GM18867 (cell line): ENCODE data around the gene THRAP3.
A peak's percentile ranks its signal among the peaks of the same experiment; 100 is the strongest.

ENCODE experiments used
- ATAC-seq: cut with Tn5 transposase; IDR thresholded peaks from one replicate; pipeline ENCODE4 v1.9.1; 2021; ENCODE audit warnings: mild to moderate bottlenecking, moderate library complexity; ENCODE audit not compliant: unreplicated experiment

THRAP3 gene

DNA sequence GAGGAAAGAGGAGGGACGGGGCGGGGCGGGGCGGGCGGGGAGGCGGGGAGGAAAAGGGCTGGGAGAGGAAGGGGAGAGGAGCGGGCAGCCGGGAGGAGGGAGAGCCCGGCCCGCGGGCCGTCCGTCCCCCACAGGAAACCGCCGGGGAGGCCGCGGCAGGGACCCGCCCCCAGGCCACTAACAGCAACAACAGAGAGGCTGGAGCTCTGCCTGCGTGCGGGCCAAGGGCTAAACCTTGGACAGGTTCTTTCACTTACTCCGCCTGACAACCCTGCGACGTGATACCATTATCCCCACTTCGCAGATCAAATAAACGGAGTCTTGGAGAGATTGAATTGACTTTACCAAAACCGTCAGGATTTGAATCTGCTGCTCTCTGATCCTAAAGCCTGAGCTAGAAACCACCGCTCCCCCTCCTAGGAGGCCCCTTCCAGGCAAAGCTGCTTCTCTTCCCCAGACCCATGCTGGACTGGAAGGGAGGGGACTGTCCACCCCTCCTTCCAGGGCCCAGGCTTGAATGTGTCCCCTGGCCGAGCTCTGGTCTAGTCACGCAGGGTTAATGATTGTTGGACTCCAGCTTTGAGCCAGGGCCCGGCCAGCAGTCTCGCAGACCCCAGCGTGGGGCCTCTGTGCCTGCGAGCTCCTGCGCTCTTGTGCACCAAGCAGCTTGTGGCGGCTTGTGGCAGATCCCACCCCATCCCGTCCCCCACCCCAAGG is 99.6 kb downstream of the THRAP3 start, which contains the start of gene EVA1B:
Gene EVA1B, minus strand, starts transcription at position 10 of the 717 bp plus-strand sequence. CDS start 608 bp downstream, outside the sequence.
- no peak for ATAC-seq

DNA sequence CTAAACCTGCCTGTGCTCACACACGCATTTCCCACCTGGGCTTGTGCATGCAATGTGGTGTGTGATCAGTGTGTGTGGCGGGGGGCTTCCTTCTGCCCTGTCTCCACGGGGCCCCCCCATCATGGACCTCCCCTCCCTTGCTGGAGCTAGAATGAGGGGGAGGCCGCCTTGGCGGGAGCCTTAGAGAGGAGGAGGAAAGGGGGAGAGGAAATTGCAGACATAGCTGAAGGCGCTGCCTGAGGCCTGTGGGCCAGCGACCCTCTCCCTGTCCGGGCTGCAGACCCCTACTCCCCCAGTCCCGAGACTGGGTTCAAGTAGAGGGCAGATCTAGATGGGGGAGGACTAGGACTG is 100.1 kb downstream of the THRAP3 start:
- no peak for ATAC-seq

DNA sequence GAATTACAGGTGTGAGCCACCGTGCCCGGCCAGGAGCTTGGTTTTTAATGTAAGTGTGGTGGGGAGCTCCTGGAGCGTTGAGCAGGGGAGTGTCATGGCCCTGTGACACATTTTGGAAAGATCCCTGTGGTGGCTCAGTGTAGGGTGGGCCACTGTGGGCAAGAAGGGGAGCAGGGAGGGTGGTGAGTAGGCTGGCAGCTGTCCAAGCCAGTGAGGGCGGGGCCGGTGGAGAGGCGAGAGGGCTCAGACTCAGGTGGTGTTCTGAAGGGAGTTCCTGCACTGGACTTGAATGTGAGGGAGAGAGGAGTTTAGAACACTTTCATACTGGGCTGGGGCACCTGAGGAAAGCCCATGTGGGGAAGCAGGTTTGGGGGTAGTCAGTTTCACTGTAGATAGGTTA is 102.3 kb downstream of the THRAP3 start:
- no peak for ATAC-seq

DNA sequence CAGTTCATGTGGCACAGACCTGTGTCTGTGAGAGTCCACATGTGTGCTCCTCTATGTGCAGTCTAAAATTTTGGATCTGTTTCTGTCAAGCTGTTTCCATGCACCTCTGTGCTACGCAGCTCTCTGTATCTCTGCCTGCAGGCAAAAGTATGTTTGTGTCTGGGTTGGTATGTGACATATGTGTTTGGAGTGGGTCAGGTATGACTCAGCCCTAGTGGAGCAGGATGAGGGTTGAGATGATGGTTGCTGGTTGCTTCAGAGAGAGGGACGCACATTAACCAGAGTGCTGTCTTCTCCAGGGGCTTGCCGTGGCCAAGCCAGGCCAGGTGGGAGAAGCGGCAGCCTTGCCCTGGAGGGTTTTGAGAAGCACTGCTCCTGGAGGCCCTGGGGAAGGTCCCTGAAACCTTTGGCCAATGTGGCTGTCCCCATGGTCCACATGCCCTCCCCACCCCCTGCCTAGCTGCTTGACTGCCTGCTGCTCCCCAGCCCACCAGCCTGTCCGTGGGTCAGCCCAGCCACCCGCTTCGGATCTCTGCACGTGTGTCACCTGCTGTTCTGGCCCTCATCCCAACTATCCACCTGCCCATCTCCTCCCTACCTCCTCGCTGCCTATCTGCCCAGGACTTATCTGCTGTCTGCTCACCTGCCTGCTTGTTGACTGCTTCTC is 103.3 kb downstream of the THRAP3 start:
- ATAC-seq: no peak

DNA sequence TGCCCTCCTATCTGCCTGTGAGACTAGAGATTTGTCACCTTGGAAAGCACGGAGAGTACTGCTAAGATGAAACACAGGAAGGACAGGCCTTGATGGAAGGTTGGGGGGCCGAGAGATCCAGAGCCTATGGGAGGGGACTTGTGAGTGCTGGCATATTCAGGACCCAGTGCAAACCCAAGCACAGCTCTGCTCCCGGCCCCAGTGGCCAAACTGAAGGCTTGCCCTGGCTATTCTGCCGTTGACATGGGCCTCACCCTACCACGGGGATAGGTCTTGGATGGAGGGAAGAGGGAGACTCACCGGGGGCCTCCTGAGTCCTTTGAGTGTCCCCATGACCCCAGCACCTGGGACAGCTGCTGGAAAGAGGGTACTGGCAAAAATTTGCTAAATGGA is 103.8 kb downstream of the THRAP3 start:
- ATAC-seq: no peak

DNA sequence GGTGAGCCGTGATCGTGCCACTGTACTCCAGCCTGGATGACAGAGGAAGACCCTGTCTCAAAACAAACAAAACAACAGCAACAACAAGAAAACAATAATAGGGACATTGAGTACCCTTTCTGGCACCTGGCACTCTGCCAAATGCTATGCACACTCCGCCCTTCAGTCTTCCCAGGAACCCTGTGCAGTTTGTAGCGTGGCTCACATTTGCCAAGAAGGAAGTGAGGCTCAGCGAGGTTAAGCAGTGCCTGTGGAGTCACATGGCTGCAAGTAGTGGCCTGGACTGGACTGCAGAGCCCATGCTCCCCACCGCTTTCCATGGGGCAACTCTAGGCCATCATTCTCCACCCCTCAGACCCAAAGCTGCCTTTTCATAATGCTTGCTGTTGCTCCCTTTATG is 104.5 kb downstream of the THRAP3 start:
- no peak for ATAC-seq

DNA sequence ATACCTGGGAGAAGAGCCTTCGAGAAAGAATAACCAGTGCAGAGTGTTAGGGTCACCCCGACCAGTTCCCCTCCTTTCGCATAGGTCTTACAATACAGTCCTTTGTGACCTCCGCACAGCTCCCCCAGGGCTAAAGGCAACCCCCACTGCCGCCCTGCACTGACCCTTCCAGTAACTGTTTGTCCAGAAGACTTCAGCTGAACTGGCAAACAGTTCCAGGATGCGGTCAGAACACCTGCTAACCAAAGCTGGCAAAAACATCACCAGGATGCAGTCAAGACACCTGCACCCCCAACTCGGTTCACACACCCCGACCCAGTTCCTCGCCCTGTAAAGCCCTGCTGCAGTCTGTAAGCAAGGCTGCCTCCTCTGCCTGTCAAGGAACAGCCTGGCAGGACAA is 105.6 kb downstream of the THRAP3 start:
- ATAC-seq: no peak

DNA sequence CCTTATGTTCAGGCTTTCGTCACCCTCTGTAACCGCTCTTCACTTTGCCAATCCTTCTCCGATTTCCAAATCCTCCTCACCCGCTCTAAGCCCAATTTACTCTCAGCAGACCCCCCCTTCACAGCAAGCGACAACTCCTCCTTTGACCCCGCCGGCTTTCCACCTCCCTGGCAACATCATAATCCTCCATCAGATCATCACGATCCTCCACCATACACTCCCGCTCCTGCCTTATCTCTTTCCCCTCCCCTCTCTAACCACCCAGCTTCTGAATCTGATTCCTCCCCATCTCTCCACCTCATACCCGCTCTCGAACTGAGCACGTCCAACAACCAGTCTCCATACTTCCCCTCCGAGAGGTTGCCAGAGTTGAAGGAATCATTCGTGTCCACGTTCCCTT is 106.7 kb downstream of the THRAP3 start:
- ATAC-seq: no peak

DNA sequence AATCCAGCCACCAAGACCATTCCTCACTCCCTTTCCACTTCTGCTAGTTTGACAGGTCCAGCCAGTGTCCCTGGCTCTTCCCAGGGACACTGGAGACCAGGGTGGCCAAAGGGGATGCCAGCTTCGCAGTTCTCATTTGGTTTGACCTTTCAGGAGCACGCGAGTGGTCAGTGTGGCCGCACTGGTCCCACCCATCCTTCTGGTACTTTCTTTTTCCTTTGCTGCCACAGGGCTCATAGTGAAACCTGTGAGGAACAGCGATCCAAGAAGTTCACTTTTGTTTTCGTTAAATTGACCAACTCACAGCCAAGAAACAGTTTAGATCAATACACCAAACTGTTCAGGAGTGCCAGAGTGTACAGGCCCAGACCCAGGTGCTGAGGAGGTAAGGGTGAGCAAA is 113.6 kb downstream of the THRAP3 start:
- ATAC-seq: no peak

DNA sequence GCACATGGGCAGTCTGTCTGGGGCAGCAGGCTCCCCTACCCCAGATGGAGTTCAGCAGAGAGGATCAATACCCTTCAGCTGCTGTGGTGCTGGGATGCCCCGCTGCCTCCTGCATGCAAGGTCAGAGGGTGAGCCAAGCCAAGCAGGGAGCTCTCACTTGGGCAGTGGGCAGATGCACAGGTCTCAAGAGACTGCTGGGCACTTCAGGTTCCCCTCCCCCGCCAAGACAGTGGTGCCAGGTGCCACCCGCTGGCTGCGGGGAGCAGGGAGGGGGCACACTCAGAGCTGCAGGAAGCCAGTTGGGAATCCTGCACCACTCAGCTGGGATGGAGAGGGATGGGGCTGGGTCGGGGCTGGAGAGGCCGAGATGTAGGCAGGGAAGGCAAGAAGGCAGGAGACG is 115.0 kb downstream of the THRAP3 start:
- no peak for ATAC-seq

DNA sequence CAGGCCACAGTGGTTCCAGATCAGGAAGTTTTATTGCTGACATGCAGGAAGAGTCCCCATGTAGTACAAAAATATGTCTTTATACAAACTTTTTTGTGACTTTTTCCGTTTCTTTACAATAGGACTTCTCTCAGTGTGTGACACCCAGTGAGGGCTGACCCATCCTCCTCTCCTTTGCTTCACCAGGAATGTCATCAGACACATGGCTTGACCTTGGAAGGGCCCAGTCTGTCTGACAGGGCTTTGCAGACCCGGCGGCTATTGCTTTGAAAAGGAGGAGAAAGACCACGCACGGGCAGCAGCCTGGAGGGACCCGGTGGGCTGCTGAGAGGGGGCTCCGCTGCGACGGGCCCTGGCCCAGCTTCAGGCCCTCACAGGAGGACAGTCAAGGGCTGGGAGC is 115.4 kb downstream of the THRAP3 start:
- ATAC-seq: no peak

DNA sequence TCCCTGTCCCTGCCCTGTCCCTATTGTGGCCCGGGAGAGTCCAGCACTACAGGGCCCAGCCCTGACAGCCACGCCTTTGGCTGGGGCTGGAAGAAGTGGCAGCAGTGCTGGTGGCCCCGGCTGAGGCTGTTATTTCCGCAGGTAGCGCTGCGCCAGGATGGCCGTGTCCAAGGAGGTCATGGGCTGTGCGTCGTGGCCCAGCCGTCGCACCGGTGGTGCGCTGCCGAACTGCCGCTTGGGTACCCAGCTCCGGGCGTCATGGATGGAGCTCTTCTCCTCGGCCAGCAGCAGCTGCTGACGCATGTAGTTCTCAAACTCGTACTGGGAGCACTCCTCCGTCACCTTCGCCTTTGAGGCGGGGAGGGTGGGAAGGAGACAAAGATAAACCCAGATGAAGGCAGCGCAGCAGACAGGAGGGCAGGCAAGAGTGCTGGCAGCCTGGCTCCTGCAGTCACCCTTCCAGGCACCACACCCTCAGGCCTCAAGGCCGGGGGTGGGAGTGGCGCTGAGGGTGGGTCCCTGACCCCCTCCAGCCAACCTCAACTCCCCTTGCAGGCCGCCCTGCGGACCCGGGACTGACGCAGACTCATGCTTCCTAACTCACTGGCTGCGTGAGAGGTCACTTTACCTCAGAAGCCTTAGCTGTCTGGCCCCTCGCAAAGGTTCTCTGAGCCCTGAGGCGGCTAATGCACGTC is 117.5 kb downstream of the THRAP3 start:
- no peak for ATAC-seq

DNA sequence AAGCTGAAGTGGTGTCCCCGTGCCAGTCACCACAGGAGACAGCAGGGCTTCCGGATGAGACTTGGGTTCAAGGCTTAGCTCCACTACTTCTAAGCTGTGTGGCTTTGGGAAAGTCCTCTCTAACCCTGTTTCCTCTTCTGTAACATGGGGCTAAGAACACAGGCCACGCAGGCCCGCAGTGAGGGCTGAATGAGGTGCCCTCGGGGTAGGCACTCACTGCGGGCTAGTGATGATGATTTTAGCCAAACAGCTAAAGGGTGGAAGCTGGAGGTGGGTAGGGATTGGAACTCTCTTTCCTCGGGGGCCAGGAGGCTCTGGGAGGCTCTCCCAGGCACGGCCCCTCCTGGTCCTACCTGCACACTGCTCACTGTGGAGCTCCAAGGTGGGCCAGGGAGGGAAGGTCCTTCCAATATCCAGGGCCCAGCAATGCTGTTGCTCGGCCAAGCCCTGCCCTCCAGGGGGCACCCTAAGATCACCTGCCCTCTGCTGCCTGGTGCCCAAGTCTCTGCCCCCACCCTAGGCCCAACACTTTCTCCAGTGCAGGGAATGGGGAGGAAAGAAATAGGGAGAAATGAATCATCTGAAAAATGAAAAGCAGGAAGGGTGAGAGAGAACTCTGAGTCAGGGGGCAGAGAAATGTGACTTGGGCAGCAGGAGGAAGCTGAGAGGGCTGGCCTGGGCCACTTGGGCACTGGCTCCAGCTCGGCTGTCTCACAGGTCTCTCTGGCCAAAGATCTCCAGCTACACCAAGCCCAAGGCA is 118.4 kb downstream of the THRAP3 start:
- ATAC-seq: no peak

DNA sequence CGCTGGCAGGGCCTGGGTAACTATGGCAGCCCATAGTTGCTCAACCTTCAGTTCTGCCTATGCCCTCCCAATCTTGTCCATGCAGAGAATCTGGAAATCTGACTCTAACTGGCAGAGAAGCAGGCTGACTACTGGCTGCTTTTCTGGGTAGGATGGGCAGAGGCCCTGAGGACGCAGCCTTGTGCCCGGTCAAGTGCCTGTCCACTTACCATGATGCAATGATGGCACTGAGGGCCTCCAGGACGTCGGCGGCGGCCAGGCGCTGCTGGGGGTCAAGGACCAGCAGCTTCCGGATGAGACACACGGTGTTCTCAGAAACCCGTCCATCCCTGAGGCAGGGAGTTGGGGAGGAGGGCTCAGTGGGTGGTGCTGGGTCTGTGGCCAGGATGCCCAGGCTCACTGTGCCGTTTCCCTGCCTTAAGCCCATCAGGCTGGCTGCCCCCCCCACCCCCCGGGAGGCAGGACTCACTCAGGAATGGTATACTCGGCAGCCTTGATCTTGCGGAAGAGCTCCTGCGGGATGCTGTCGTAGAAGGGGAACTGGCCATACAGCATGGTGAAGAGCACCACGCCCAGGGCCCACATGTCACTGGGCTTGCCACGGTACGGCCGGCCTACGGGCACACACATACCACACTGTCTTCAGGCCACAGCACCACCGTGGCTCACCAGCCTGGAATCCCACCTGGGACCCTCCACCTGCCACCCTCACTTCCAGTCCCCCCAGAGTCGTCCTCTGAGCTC is 119.6 kb downstream of the THRAP3 start:
- ATAC-seq: no peak

DNA sequence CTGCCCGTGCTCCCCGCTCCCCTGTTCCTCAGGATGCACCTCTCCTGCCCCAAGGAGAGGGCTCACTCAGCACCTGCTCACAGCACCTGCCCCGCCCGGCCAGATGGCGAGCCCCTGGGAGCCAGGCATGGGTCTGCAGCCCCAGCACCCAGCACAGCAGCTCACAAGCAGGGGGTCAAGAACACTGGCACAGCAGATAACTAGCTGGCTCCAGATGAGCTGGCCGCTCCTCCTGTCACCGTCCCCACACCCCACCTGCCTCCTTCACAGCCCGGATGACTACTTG is 120.1 kb downstream of the THRAP3 start:
- ATAC-seq: no peak

DNA sequence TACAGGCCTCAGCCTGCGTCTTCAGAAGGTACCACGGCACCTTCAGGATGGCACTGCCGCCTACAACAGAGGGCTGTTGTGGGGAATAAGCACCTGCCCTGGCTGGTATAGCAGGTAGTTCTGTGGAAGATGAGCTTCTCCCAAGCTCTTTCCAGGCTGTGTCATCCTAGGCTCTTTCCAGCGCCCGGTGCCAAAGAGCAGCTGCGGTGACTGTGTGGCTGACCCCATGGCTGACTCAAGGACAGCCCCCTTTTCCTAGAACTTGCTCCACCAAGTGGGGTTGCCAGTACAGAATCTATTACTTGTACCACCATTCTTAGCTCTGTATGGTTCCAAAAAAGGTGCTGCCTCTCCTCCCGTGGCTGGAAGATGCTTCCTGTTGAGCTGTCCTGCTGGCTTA is 121.1 kb downstream of the THRAP3 start:
- no peak for ATAC-seq

DNA sequence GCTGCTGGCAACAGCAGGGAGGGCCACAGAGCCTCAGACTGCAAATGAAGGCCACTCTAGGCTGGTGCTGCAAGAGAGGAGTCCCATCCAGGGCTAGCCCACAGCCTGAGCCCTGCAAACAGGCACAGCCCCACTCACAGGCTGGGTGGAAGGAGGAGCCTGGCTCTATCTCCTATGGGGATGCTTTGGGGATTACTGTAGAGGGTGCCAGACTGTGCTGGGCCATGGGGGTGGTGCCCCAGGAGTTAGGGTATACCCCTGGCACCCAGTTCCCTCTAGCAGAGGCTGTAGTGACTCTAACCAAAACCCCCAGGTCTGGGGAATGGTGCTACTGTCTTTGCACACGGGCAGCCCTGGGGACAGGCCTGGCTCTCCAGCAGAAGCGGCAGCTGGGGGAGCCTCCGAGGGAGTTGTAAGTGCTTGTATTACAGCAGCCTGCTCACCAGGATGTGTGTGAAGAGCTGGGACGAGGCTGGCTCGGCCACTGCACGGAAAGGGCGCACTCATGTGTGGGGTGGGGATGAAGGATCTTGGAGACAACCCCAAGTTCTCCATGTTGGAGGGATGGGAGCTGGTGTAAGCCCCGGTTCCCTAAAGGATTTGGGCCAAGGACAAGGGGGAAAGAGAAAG is 122.6 kb downstream of the THRAP3 start:
- no peak for ATAC-seq

DNA sequence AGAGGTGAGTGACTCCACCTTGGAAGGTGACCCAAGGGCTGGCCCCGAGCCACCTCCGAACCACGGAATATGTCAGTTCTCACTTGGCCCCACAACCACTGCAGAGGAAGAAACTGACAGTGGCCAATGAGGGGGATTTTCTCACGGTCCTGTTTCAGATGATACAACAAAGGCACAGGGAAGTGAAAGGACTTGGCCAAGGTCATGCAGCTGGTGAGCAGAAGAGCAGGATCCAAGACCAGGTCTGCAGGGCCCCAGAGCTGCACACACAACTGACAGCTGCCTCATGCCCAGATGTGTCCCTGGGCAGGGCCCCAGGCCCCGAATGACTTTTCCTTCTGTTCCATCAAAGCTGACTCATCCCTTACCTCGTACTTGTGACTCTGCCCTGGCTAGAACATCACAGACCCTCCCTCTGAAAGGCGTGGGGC is 125.0 kb downstream of the THRAP3 start:
- ATAC-seq: peak; percentile 73

DNA sequence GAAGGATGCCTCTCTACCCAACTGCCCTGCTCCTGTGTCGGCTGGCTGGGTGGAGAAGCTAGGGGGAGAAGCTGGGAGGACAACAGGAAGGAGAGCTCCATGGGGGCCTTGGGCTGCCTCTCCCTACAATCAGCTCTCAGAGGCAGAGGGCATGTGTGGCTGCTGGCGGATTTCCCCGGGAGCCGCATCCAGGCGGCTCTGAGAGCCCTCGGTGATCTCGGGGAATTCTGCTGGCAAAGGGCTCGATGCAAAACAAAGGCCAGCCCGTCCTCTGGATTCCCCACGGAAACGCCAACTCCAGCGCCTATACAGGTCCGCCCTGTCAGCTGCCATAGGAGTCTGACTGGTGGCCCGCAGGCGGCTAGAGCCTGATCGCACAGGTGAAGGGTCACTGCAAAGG is 125.6 kb downstream of the THRAP3 start:
- no peak for ATAC-seq

DNA sequence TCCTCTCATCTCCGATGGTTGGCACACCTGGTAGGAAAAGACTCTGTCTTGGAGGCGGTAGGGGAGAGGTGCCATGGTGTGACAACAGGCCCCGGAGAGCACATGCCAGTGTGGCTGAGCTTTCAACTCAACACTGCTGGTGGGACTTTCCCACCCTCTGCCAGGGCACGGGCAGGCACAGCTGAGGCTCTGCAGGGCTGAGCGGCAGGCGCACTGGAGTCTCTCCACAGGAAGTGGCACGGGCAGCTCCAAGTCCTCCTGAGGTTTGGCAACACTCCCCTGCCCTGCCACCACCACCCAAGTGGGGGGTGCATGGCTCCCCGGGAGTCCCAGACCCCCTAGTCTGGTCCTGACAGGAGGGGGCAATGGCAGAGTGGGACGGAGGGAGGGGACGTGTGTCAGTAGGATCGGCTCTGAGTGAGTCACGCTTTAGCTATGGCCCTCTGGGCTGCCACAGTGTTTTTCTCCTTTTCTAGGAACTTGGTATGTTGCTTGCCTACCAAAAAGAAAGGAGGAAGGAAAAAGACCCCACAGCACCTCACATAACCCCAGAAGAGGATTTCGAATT is 126.5 kb downstream of the THRAP3 start:
- ATAC-seq: no peak
